ENCODE data around the gene CTNNA2.

DNA sequence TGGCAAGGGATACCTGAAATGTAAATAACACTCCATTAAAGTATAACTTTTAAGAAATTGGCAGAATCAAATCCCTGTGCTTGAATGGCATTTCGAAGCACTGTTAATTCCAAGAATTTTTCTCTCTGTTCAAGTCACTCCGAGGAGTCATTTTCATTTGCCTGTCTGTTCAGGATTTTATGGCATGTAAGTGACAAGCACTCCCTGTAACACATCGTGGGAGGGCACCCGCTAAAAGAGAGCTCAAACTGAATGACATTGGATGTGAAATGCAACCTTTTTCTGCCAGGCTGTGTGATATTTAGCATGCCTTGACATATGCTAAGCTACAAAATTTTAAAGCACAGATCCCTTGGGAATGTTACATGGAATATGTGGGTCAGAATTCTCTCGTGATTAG, 452.1 kb downstream of the CTNNA2 start:
- no peak for TF ChIP-seq CTCF (IDR thresholded peaks at IDR 0.05)
- no peak for TF ChIP-seq POLR2A (IDR thresholded peaks at IDR 0.05)
